H1 (cell line): ENCODE data around the gene VAPA. TPM values are rescaled to one million over a fixed set of nuclear protein-coding genes. Genes with fewer than 3 reads are reported as not detected.

Source experiments
- CTCF ChIA-PET: fragments of 300-600 bp; sonication (Branson Sonifier 250); formaldehyde crosslinking; loops from one replicate; lab custom pipeline; 2021; ENCODE audit not compliant: partially characterized antibody; lab: Charles Lee
- POLR2A ChIA-PET: fragments of 300-600 bp; sonication (Branson Sonifier 250); formaldehyde crosslinking; loops from one replicate; lab custom pipeline; 2021; ENCODE audit warnings: inconsistent platforms; ENCODE audit not compliant: partially characterized antibody; lab: Charles Lee
- DNase-seq, 2 experiments: peaks; one replicate each; pipeline versions ENCODE4 v3.0.0 to v3.0.0-alpha.2; 2010 to 2022; ENCODE audit warnings: low spot score in 2 of 2, low read depth in 1 of 2, mixed read lengths in 1 of 2
- FAIRE-seq: peaks from 2 replicates; lab custom pipeline; 2011; peaks lifted over from hg19 to GRCh38; lab: Jason Lieb, UNC
- H2AFZ ChIP-seq: 2 replicates; pipeline ENCODE4 v1.8.1; 2012; ENCODE audit warnings: low read length, inconsistent platforms
- H2AK5ac ChIP-seq: 2 replicates; pipeline ENCODE4 v1.6.1; 2013; ENCODE audit warnings: low read depth, low read length
- H2BK120ac ChIP-seq: replicated peaks from 2 replicates; pipeline ENCODE3; 2013; ENCODE audit warnings: low read depth, low read length, inconsistent platforms
- H2BK12ac ChIP-seq: 2 replicates; pipeline ENCODE4 v1.6.1; 2013; ENCODE audit warnings: low read depth, low read length
- H2BK15ac ChIP-seq: 2 replicates; pipeline ENCODE4 v1.6.1; 2013; ENCODE audit warnings: low read length
- H2BK20ac ChIP-seq: 2 replicates; pipeline ENCODE4 v1.6.1; 2013; ENCODE audit warnings: low read length
- H2BK5ac ChIP-seq: 2 replicates; pipeline ENCODE4 v1.6.1; 2013; ENCODE audit warnings: low read depth, low read length
- H3K14ac ChIP-seq: 2 replicates; pipeline ENCODE4 v1.6.1; 2013; ENCODE audit warnings: inconsistent platforms; ENCODE audit not compliant: insufficient read length
- H3K18ac ChIP-seq: 2 replicates; pipeline ENCODE4 v1.6.1; 2013; ENCODE audit warnings: low read length; ENCODE audit errors: extremely low read depth
- H3K23ac ChIP-seq: 2 replicates; pipeline ENCODE4 v1.6.1; 2013; ENCODE audit warnings: inconsistent platforms; ENCODE audit not compliant: insufficient read length
- H3K23me2 ChIP-seq: 2 replicates; pipeline ENCODE4 v1.6.1; 2013; ENCODE audit warnings: low read depth, low read length
- H3K27ac ChIP-seq: 2 replicates; pipeline ENCODE4 v1.6.1; 2011; ENCODE audit warnings: low read depth, low read length, inconsistent platforms
- H3K27me3 ChIP-seq, 4 experiments: replicated peaks in 1 of 4; 1 replicate in 1 of 4; 2 replicates in 3 of 4; pipeline versions ENCODE4 v1.6.1 to v1.8.1; 2011 to 2013; ENCODE audit warnings: low read length in 3 of 4, mild to moderate bottlenecking in 3 of 4, inconsistent platforms in 2 of 4, mixed read lengths in 2 of 4, moderate library complexity in 1 of 4; ENCODE audit not compliant: control insufficient read depth in 3 of 4, insufficient read depth in 3 of 4; ENCODE audit errors: extremely low read depth in 1 of 4
- H3K36me3 ChIP-seq, 4 experiments: 2 replicates each; pipeline versions ENCODE4 v1.6.1 to v1.8.1; 2011 to 2013; ENCODE audit warnings: mild to moderate bottlenecking in 4 of 4, low read length in 3 of 4, moderate library complexity in 2 of 4, control low read depth in 1 of 4, inconsistent platforms in 1 of 4; ENCODE audit not compliant: insufficient read depth in 4 of 4, control insufficient read depth in 2 of 4
- H3K4ac ChIP-seq: replicated peaks from 2 replicates; pipeline ENCODE3; 2013; ENCODE audit warnings: low read length, low read depth, mixed read lengths, inconsistent platforms; ENCODE audit not compliant: insufficient read length
- H3K4me1 ChIP-seq, 4 experiments: replicated peaks in 1 of 4; 1 replicate in 1 of 4; 2 replicates in 3 of 4; pipeline versions ENCODE4 v1.6.1 to v1.8.1; 2011 to 2013; ENCODE audit warnings: low read length in 3 of 4, inconsistent platforms in 2 of 4, mixed read lengths in 1 of 4; ENCODE audit not compliant: insufficient read depth in 4 of 4, control insufficient read depth in 3 of 4
- H3K4me2 ChIP-seq, 2 experiments: 2 replicates each; pipeline versions ENCODE4 v1.6.1 to v1.8.1; 2011 to 2013; ENCODE audit warnings: low read depth in 2 of 2, low read length in 2 of 2, control low read depth in 1 of 2, inconsistent platforms in 1 of 2, mild to moderate bottlenecking in 1 of 2; ENCODE audit not compliant: insufficient read depth in 1 of 2
- H3K4me3 ChIP-seq, 4 experiments: fragments of 200-600, 300-600 bp in 1 of 4; sonication (generic), shearing (Covaris generic), sonication (Bioruptor Twin) in 1 of 4; 2 replicates each; pipeline versions ENCODE4 v1.5.1 to v1.8.1; 2011 to 2016; ENCODE audit warnings: low read length in 4 of 4, low read depth in 3 of 4, control low read depth in 2 of 4, inconsistent platforms in 2 of 4, mild to moderate bottlenecking in 2 of 4, mixed read lengths in 1 of 4, moderate library complexity in 1 of 4; ENCODE audit not compliant: insufficient read depth in 2 of 4; ENCODE audit errors: extremely low read depth in 1 of 4
- H3K56ac ChIP-seq: replicated peaks from 2 replicates; pipeline ENCODE3; 2013; ENCODE audit warnings: low read depth, mild to moderate bottlenecking, mixed read lengths, low read length, inconsistent platforms; ENCODE audit not compliant: insufficient read length
- H3K79me1 ChIP-seq: 2 replicates; pipeline ENCODE4 v1.6.1; 2013; ENCODE audit warnings: low read depth, low read length, control low read depth
- H3K79me2 ChIP-seq, 2 experiments: 2 replicates each; pipeline versions ENCODE4 v1.6.1 to v1.8.1; 2012 to 2013; ENCODE audit warnings: low read length in 2 of 2, mild to moderate bottlenecking in 2 of 2, inconsistent platforms in 1 of 2; ENCODE audit not compliant: insufficient read depth in 2 of 2, control insufficient read depth in 1 of 2
- H3K9ac ChIP-seq, 4 experiments: replicated peaks in 1 of 4; 1 replicate in 1 of 4; 2 replicates in 3 of 4; pipeline versions ENCODE4 v1.6.1 to v1.8.1; 2011 to 2013; ENCODE audit warnings: low read depth in 3 of 4, low read length in 3 of 4, control low read depth in 2 of 4, mild to moderate bottlenecking in 2 of 4, moderate library complexity in 2 of 4, inconsistent platforms in 1 of 4; ENCODE audit errors: extremely low read depth in 1 of 4
- H3K9me3 ChIP-seq, 2 experiments: 2 replicates each; pipeline versions ENCODE4 v1.6.1 to v1.8.1; 2012 to 2013; ENCODE audit warnings: mild to moderate bottlenecking in 2 of 2, moderate library complexity in 2 of 2, control low read depth in 1 of 2, inconsistent platforms in 1 of 2, low read depth in 1 of 2, low read length in 1 of 2, mixed read lengths in 1 of 2; ENCODE audit not compliant: insufficient read depth in 2 of 2
- H4K20me1 ChIP-seq, 2 experiments: replicated peaks in 1 of 2; 2 replicates each; pipeline versions ENCODE3 to v1.8.1; 2011 to 2013; ENCODE audit warnings: inconsistent platforms in 2 of 2, low read length in 2 of 2, mild to moderate bottlenecking in 1 of 2; ENCODE audit not compliant: insufficient read depth in 2 of 2, control insufficient read depth in 1 of 2
- H4K5ac ChIP-seq: 2 replicates; pipeline ENCODE4 v1.6.1; 2013; ENCODE audit warnings: low read length, low read depth, mixed read lengths, inconsistent platforms; ENCODE audit not compliant: insufficient read length
- H4K8ac ChIP-seq: 2 replicates; pipeline ENCODE4 v1.8.0; 2013; ENCODE audit warnings: mild to moderate bottlenecking, moderate library complexity, low read length, inconsistent platforms; ENCODE audit not compliant: insufficient read depth; ENCODE audit errors: extremely low read depth
- H4K91ac ChIP-seq: replicated peaks from 2 replicates; pipeline ENCODE3; 2013; ENCODE audit warnings: low read length, mixed read lengths, inconsistent platforms; ENCODE audit not compliant: insufficient read length
- ATF2 ChIP-seq: IDR thresholded peaks from 2 replicates; pipeline ENCODE4 v1.6.1; 2012; ENCODE audit warnings: low read length, inconsistent platforms
- BACH1 ChIP-seq: IDR thresholded peaks from 2 replicates; pipeline ENCODE4 v1.6.1; 2012; ENCODE audit warnings: low read length, improper control_type of control experiment
- CTCF ChIP-seq, 3 experiments: IDR thresholded peaks; 1 replicate in 2 of 3; 2 replicates in 1 of 3; pipeline versions ENCODE4 v1.5.1 to v1.6.1; 2011; ENCODE audit warnings: low read length in 3 of 3, mild to moderate bottlenecking in 3 of 3, inconsistent platforms in 2 of 3, low read depth in 1 of 3, moderate library complexity in 1 of 3; ENCODE audit not compliant: insufficient read depth in 1 of 3; ENCODE audit errors: control extremely low read depth in 1 of 3
- HDAC2 ChIP-seq, 2 experiments: fragments of 300-600 bp in 1 of 2; sonication (generic) in 1 of 2; IDR thresholded peaks; 2 replicates each; pipeline ENCODE4 v1.6.1; 2011 to 2012; ENCODE audit warnings: low read depth in 2 of 2, low read length in 2 of 2, mild to moderate bottlenecking in 2 of 2, moderate library complexity in 2 of 2, borderline replicate concordance in 1 of 2, inconsistent platforms in 1 of 2
- NRF1 ChIP-seq: IDR thresholded peaks from 2 replicates; pipeline ENCODE4 v1.6.1; 2011; ENCODE audit warnings: mild to moderate bottlenecking, low read depth, low read length, improper control_type of control experiment
- PHF8 ChIP-seq: fragments of 200-600 bp; sonication (generic); conservative IDR thresholded peaks from 2 replicates; pipeline ENCODE4 v1.7.1; 2012; ENCODE audit warnings: low read depth, mild to moderate bottlenecking, inconsistent platforms, low read length, moderate library complexity
- RXRA ChIP-seq: IDR thresholded peaks from 2 replicates; pipeline ENCODE4 v1.6.1; 2011; ENCODE audit warnings: low read depth, mild to moderate bottlenecking, low read length, moderate library complexity; ENCODE audit not compliant: insufficient read depth
- SRF ChIP-seq: IDR thresholded peaks from 2 replicates; pipeline ENCODE4 v1.6.1; 2011; ENCODE audit warnings: mild to moderate bottlenecking, low read depth, low read length, moderate library complexity
- TAF7 ChIP-seq: optimal IDR thresholded peaks from 2 replicates; pipeline ENCODE3; 2011; ENCODE audit warnings: low read depth, mild to moderate bottlenecking, inconsistent platforms, low read length, moderate library complexity, borderline replicate concordance
- ZNF274 ChIP-seq: IDR thresholded peaks from 2 replicates; pipeline ENCODE4 v1.7.0; 2012; ENCODE audit warnings: low read length, borderline replicate concordance; ENCODE audit errors: extremely low read depth
- WGBS, 2 experiments: shearing (Covaris generic) in 1 of 2; methylation state at CpG; one replicate each; pipeline versions ENCODE4 v1.1.6 to v1.1.7; 2013 to 2015; ENCODE audit warnings: low lambda C conversion rate in 2 of 2, mixed read lengths in 2 of 2, inconsistent platforms in 1 of 2, low coverage in 1 of 2, missing lambda C conversion rate in 1 of 2; ENCODE audit not compliant: insufficient replicate concordance in 2 of 2, insufficient coverage in 1 of 2, insufficient read length in 1 of 2; ENCODE audit errors: extremely low coverage in 1 of 2, missing lambda C conversion rate in 1 of 2; 5-methylcytosine and 5-hydroxymethylcytosine counted together
- polyA plus RNA-seq, 7 experiments: library from polyadenylated mRNA; depleted of rRNA in 3 of 7; stranded (reverse) in 5 of 7; unstranded in 2 of 7; fragments of >200 nt in 5 of 7; fragments of 200-250 nt in 2 of 7; gene quantifications; 1 replicate in 5 of 7; 2 replicates in 1 of 7; 4 replicates in 1 of 7; pipeline versions ENCODE4 v1.2.1 to v1.2.3, GENCODE V29; 2011 to 2013; ENCODE audit warnings: missing spikeins in 2 of 7, mixed read lengths in 2 of 7
- total RNA-seq: library from RNA; stranded (reverse); fragmentation: NEBNext Ultra II Directional; extraction: Animal tissue kit (Norgen Biotek cat#: 25700); gene quantifications from 2 replicates; pipeline ENCODE4 v1.2.1, GENCODE V29; 2021

Gene VAPA
- total and polyA plus RNA-seq, 2 of the 8 experiments (the other 6 are each of a cell fraction or from before 2014, with no cell fraction given) = 79.7 to 130 TPM

GRCh38 chr18:9874728-9875127, 39.1 kb upstream of the VAPA start:
- H3K4me2 ChIP-seq = no peak overlapping the region
- H3K56ac ChIP-seq = no peak overlapping the region
- DNase-seq (no peak), FAIRE-seq (no peak)
- no peaks in the 10 kb centered on the region for H3K79me1 ChIP-seq
- H3K36me3 ChIP-seq = no peaks in the 10 kb centered on the region
- peaks cover 0 to 12% (median 6%) of the 10 kb centered on the region in 4 experiments; a peak in 4 of 7 replicates for H3K4me1 ChIP-seq
- no peak overlapping the region for H3K14ac ChIP-seq
- H4K5ac ChIP-seq = no peak overlapping the region
- no peak overlapping the region for H4K91ac ChIP-seq
- no peaks in the 10 kb centered on the region for H3K9me3 ChIP-seq
- no peak overlapping the region for H2BK15ac ChIP-seq
- no peak overlapping the region for H3K23ac ChIP-seq
- no peak overlapping the region for H2BK12ac ChIP-seq
- no peak overlapping the region for H3K27ac ChIP-seq
- H2BK5ac ChIP-seq = no peak overlapping the region
- no peak overlapping the region for H3K9ac ChIP-seq
- no peak overlapping the region for H2AFZ ChIP-seq
- H3K23me2 ChIP-seq = no peaks in the 10 kb centered on the region
- H3K79me2 ChIP-seq = no peaks in the 10 kb centered on the region
- POLR2A ChIA-PET = no interaction called here
- 89% methylated on average over 1 of the region's 1 CpG; no CpG with 5 or more reads in 1 of the 2 experiments for WGBS, 2 experiments
- H2BK20ac ChIP-seq = no peak overlapping the region
- no peak overlapping the region for H3K18ac ChIP-seq
- H4K8ac ChIP-seq = no peak overlapping the region
- CTCF ChIA-PET = no interaction called here
- H3K4me3 ChIP-seq = no peak overlapping the region
- H2AK5ac ChIP-seq = no peak overlapping the region
- no peak overlapping the region for H2BK120ac ChIP-seq
- no peaks in the 10 kb centered on the region for H4K20me1 ChIP-seq
- no peak overlapping the region for H3K4ac ChIP-seq
- no peaks in the 10 kb centered on the region for H3K27me3 ChIP-seq
- no peak for TF ChIP-seq ZNF274
- no peak for TF ChIP-seq SRF
- TF ChIP-seq CTCF (IDR thresholded peaks at IDR 0.05; ENCODE audit: control extremely low read depth in 1 of 3, insufficient read depth in 1 of 3, low read depth in 1 of 3, low read length in 3 of 3) = no peak
- TF ChIP-seq HDAC2 (IDR thresholded peaks at IDR 0.05; ENCODE audit: borderline replicate concordance in 1 of 2, low read depth in 2 of 2, low read length in 2 of 2) = no peak
- TF ChIP-seq PHF8 = no peak
- TF ChIP-seq TAF7 = no peak
- no peak for TF ChIP-seq BACH1
- no peak for TF ChIP-seq ATF2
- TF ChIP-seq RXRA = no peak
- TF ChIP-seq NRF1 = no peak
